ENCODE data around the gene TTC39A. TPM values are rescaled to one million over a fixed set of nuclear protein-coding genes. Genes with fewer than 3 reads are reported as not detected.
A peak's percentile ranks its signal among the peaks of the same experiment; 100 is the strongest.

The TTC39A gene
- total RNA-seq, 3 donors from 2014 or later: 32.3 to 95.1 (median 87.0) TPM

GRCh38 chr1:51249445-51249844, 80.9 kb downstream of the TTC39A start:
- no peak for DNase-seq
- intact Hi-C loops (cut with DNase I, micrococcal nuclease): no loop called here
- H3K4me3 ChIP-seq: no peak overlapping the region
- H3K36me3 ChIP-seq (ENCODE audit: low read depth): no peaks in the 10 kb centered on the region
- no peaks in the 10 kb centered on the region for H3K9me3 ChIP-seq
- peaks cover 12% of the 10 kb centered on the region for H3K4me1 ChIP-seq (ENCODE audit: low read depth)
- no peak for ATAC-seq
- no peak for TF ChIP-seq CTCF (IDR thresholded peaks at IDR 0.05)

GRCh38 chr1:51247499-51247898, 82.9 kb downstream of the TTC39A start:
- no peak for ATAC-seq

GRCh38 chr1:51247022-51247421, 83.3 kb downstream of the TTC39A start:
- TF ChIP-seq CTCF (IDR thresholded peaks at IDR 0.05): no peak
- no peaks in the 10 kb centered on the region for H3K36me3 ChIP-seq (ENCODE audit: low read depth)
- H3K4me1 ChIP-seq (ENCODE audit: low read depth): peaks cover 12% of the 10 kb centered on the region
- DNase-seq (no peak), ATAC-seq (no peak)
- intact Hi-C loops (cut with DNase I, micrococcal nuclease): no loop called here
- H3K9me3 ChIP-seq: no peaks in the 10 kb centered on the region
- H3K4me3 ChIP-seq: no peak overlapping the region

More at GRCh38 chr1:51247499-51247898, 82.9 kb downstream of the TTC39A start:
- no peaks in the 10 kb centered on the region for H3K36me3 ChIP-seq (ENCODE audit: low read depth)
- H3K4me3 ChIP-seq: no peak overlapping the region
- peaks cover 12% of the 10 kb centered on the region for H3K4me1 ChIP-seq (ENCODE audit: low read depth)
- TF ChIP-seq CTCF (IDR thresholded peaks at IDR 0.05): no peak
- no peak for DNase-seq
- H3K9me3 ChIP-seq: no peaks in the 10 kb centered on the region
- intact Hi-C loops (cut with DNase I, micrococcal nuclease): no loop called here

- TF ChIP-seq CTCF (IDR thresholded peaks at IDR 0.05): no peak
- no peak for DNase-seq
- no peaks in the 10 kb centered on the region for H3K36me3 ChIP-seq (ENCODE audit: low read depth)
- no peaks in the 10 kb centered on the region for H3K9me3 ChIP-seq
- ATAC-seq: no peak
- H3K4me3 ChIP-seq: no peak overlapping the region
- intact Hi-C loops (cut with DNase I, micrococcal nuclease): no loop called here
- peaks cover 33% of the 10 kb centered on the region for H3K4me1 ChIP-seq (ENCODE audit: low read depth)
These were observed 87.8 kb downstream of the TTC39A start for GRCh38 chr1:51242546-51242945.

GRCh38 chr1:51241119-51241518, 89.2 kb downstream of the TTC39A start:
- DNase-seq (no peak), ATAC-seq (peak; percentile 19)
- no peaks in the 10 kb centered on the region for H3K36me3 ChIP-seq (ENCODE audit: low read depth)
- no peaks in the 10 kb centered on the region for H3K9me3 ChIP-seq
- TF ChIP-seq CTCF (IDR thresholded peaks at IDR 0.05): no peak
- intact Hi-C loops (cut with DNase I, micrococcal nuclease): no loop called here
- H3K4me1 ChIP-seq (ENCODE audit: low read depth): peaks cover 27% of the 10 kb centered on the region
- H3K4me3 ChIP-seq: no peak overlapping the region

- Histone ChIP-seq H3K4me3 (no peak overlapping the region), H3K36me3 (ENCODE audit: low read depth) (no peaks in the 10 kb centered on the region), H3K4me1 (ENCODE audit: low read depth) (peaks cover 33% of the 10 kb centered on the region), H3K9me3 (no peaks in the 10 kb centered on the region)
- intact Hi-C loops (cut with DNase I, micrococcal nuclease): no loop called here
- DNase-seq (peak in 1 of 3 donors; percentile 79), ATAC-seq (no peak)
- no peak for TF ChIP-seq CTCF (IDR thresholded peaks at IDR 0.05)
These were observed 90.3 kb downstream of the TTC39A start for GRCh38 chr1:51240084-51240483.
